GM23248 (cell line): ENCODE measurements around the gene OR5B12. TPM values are rescaled to one million over a fixed set of nuclear protein-coding genes. Genes with fewer than 3 reads are reported as not detected.

Experiments used
- DNase-seq: peaks from one replicate; pipeline ENCODE4 v3.0.0-alpha.2; 2015
- H2AFZ ChIP-seq: fragments of 200-600 bp; sonication (generic); 2 replicates; pipeline ENCODE4 v1.6.1; 2016; ENCODE audit warnings: antibody characterized with exemption
- H3F3A ChIP-seq: fragments of 200-600 bp; sonication (generic); 2 replicates; pipeline ENCODE4 v1.6.1; 2016; ENCODE audit warnings: mild to moderate bottlenecking, antibody characterized with exemption, mixed run types; ENCODE audit not compliant: insufficient read depth
- H3K27ac ChIP-seq: fragments of 200-600 bp; sonication (generic); 2 replicates; pipeline ENCODE4 v1.5.1; 2016; ENCODE audit warnings: mild to moderate bottlenecking
- H3K27me3 ChIP-seq: fragments of 200-600 bp; sonication (generic); replicated peaks from 2 replicates; pipeline ENCODE4 v1.6.1; 2016; ENCODE audit warnings: mild to moderate bottlenecking; ENCODE audit not compliant: insufficient read depth
- H3K36me3 ChIP-seq: fragments of 200-600 bp; sonication (generic); 2 replicates; pipeline ENCODE4 v1.6.1; 2016; ENCODE audit warnings: low read depth, mild to moderate bottlenecking
- H3K4me1 ChIP-seq: fragments of 200-600 bp; sonication (generic); 2 replicates; pipeline ENCODE4 v1.6.1; 2016; ENCODE audit warnings: mild to moderate bottlenecking; ENCODE audit not compliant: insufficient read depth
- H3K4me2 ChIP-seq: fragments of 200-600 bp; sonication (generic); one replicate; pipeline ENCODE4 v1.6.1; 2016; ENCODE audit warnings: mild to moderate bottlenecking; ENCODE audit not compliant: unreplicated experiment
- H3K4me3 ChIP-seq: fragments of 200-600 bp; sonication (generic); 2 replicates; pipeline ENCODE4 v1.5.1; 2016; ENCODE audit warnings: mild to moderate bottlenecking
- H3K79me2 ChIP-seq: fragments of 200-600 bp; sonication (generic); 2 replicates; pipeline ENCODE4 v1.6.1; 2016; ENCODE audit warnings: mild to moderate bottlenecking; ENCODE audit not compliant: insufficient read depth
- H3K9ac ChIP-seq: fragments of 200-600 bp; sonication (generic); 2 replicates; pipeline ENCODE4 v1.6.1; 2016; ENCODE audit warnings: mild to moderate bottlenecking
- H3K9me2 ChIP-seq: fragments of 200-600 bp; sonication (generic); 2 replicates; pipeline ENCODE4 v1.6.1; 2016; ENCODE audit warnings: mixed run types, mild to moderate bottlenecking, moderate library complexity; ENCODE audit not compliant: insufficient read depth
- H3K9me3 ChIP-seq: fragments of 200-600 bp; sonication (generic); one replicate; pipeline ENCODE4 v1.6.1; 2017; ENCODE audit warnings: low read depth
- H4K20me1 ChIP-seq: fragments of 200-600 bp; sonication (generic); 2 replicates; pipeline ENCODE4 v1.6.0; 2016; ENCODE audit not compliant: insufficient read depth
- EZH2 ChIP-seq: fragments of 200-600 bp; sonication (generic); IDR thresholded peaks from 2 replicates; pipeline ENCODE4 v1.6.1; 2018; ENCODE audit warnings: antibody characterized with exemption, mild to moderate bottlenecking; ENCODE audit not compliant: insufficient read depth, poor library complexity, severe bottlenecking
- EZH2phosphoT487 ChIP-seq: fragments of 200-600 bp; sonication (generic); IDR thresholded peaks from 2 replicates; pipeline ENCODE4 v1.6.1; 2018; ENCODE audit warnings: antibody characterized with exemption, moderate library complexity, mild to moderate bottlenecking, low read depth; ENCODE audit not compliant: insufficient read depth
- WGBS, 2 experiments: methylation state at CpG; one replicate each; pipeline ENCODE4 v1.1.6; 2015 to 2017; ENCODE audit warnings: low lambda C conversion rate in 2 of 2, low coverage in 1 of 2; ENCODE audit errors: missing lambda C conversion rate in 2 of 2; 5-methylcytosine and 5-hydroxymethylcytosine counted together
- in situ Hi-C: fragments of 300-500 bp; cut with MboI; formaldehyde crosslinking; loops from 2 replicates; pipeline ENCODE4 v1.15.0; 2020
- polyA plus RNA-seq: library from polyadenylated mRNA; unstranded; fragments of >200 nt; fragmentation: Nextera tagmentation; extraction: Ambion mirVana; gene quantifications from 2 replicates; pipeline ENCODE4 v1.2.1, GENCODE V29; 2016
- total RNA-seq: library from RNA; depleted of rRNA; stranded (reverse); fragments of >200 nt; shearing (Covaris generic); gene quantifications from 2 replicates; pipeline ENCODE4 v1.2.3, GENCODE V29; 2014

OR5B12 gene
- total and polyA plus RNA-seq, 2 experiments from 2014 or later, result not detected

DNA sequence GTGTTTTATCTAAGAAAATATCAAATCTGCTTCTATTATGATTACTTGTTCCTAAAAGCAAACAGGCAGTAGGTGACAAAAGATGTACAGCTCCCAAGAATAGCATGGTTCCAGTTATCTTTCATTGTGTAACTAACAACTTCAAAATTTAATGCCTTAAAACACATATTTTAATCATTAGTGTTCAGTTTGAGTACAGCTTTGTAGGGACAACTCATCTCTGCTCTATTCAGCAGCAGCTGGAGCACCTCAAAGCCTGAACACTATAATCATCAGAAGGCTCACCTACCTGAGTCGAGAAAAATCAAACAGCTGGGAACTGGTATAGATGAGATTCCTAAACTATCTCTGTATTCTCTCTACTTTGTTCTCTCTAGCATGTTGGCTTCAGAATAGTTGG is 24.3 kb upstream of the OR5B12 start:
- no peaks in the 10 kb centered on the region for H3K36me3 ChIP-seq
- H3K27me3 ChIP-seq, result no peaks in the 10 kb centered on the region
- peak overlapping the region; percentile 16 for H3K4me2 ChIP-seq
- H2AFZ ChIP-seq, result no peak overlapping the region
- no peak overlapping the region for H3K27ac ChIP-seq
- no peaks in the 10 kb centered on the region for H3K9me3 ChIP-seq
- TF ChIP-seq EZH2phosphoT487 (no peak), EZH2 (no peak)
- H3K9ac ChIP-seq, result no peak overlapping the region
- DNase-seq, result peak; percentile 46
- peaks cover 10% of the 10 kb centered on the region; the same call in 1 of the 2 replicates for H3F3A ChIP-seq
- no peak overlapping the region for H3K4me3 ChIP-seq
- no peaks in the 10 kb centered on the region for H4K20me1 ChIP-seq
- H3K9me2 ChIP-seq, result no peaks in the 10 kb centered on the region
- in situ Hi-C loops, result no loop called here
- 21 to 33% methylated on average over 1 of the region's 1 CpG for WGBS, 2 experiments
- peaks cover 10% of the 10 kb centered on the region; the same call in 1 of the 2 replicates for H3K4me1 ChIP-seq
- no peaks in the 10 kb centered on the region for H3K79me2 ChIP-seq

DNA sequence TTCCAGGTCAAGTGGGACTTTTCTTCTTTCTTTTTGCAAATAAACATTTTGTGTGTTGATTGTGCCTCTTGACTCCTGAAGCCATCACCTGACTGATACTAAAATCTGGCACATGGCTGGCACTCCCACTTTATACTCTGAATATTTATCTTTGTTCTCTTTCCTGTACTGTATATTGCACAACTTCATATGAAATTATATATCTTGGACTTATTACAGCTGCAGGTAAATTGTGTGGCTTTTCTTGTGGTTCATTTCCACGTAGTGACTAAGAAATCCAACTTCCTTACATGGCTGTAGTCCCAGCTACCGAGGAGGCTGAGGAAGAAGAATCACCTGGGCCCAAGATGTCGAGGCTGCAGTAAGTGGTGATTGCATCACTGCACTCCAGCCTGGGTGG is 23.7 kb upstream of the OR5B12 start:
- Histone ChIP-seq H2AFZ (no peak overlapping the region), H3K36me3 (no peaks in the 10 kb centered on the region), H3K9me2 (no peaks in the 10 kb centered on the region), H3K4me1 (peaks cover 10% of the 10 kb centered on the region; the same call in 1 of the 2 replicates), H4K20me1 (no peaks in the 10 kb centered on the region), H3K9me3 (no peaks in the 10 kb centered on the region), H3K4me2 (peak overlapping the region; percentile 16), H3K27me3 (no peaks in the 10 kb centered on the region), H3K27ac (no peak overlapping the region), H3F3A (peaks cover 10% of the 10 kb centered on the region; the same call in 1 of the 2 replicates), H3K9ac (no peak overlapping the region), H3K4me3 (no peak overlapping the region), H3K79me2 (no peaks in the 10 kb centered on the region)
- TF ChIP-seq EZH2, result no peak
- TF ChIP-seq EZH2phosphoT487, result no peak
- WGBS, 2 experiments, result 14 to 18% methylated on average over 3 of the region's 3 CpGs
- in situ Hi-C loops, result no loop called here
- peak; percentile 3 for DNase-seq

DNA sequence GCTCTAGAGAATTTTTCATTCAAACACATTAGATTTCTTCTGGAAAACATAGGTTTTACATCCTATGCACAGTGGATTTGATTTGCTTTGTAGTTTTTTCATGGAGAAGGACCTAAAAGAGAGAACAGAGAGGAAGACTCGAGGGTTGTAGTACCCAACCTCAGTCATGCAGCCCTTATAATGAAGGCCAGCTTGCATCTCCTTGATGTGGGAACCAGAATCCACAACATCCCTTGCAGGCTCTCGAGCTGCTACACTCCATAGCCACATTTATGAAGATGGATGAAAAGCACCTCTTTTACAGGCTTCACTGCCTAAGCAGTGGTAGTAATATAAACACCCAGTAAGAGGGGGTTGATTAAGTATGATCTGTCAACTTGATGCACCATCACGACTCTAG is 9.5 kb upstream of the OR5B12 start:
- no peaks in the 10 kb centered on the region for H3K4me1 ChIP-seq
- no peak overlapping the region for H3K9ac ChIP-seq
- no peak overlapping the region for H3K4me2 ChIP-seq
- DNase-seq, result no peak
- H3K36me3 ChIP-seq, result no peaks in the 10 kb centered on the region
- H4K20me1 ChIP-seq, result no peaks in the 10 kb centered on the region
- no peak overlapping the region for H3K4me3 ChIP-seq
- no peaks in the 10 kb centered on the region for H3K79me2 ChIP-seq
- TF ChIP-seq EZH2phosphoT487 (no peak), EZH2 (no peak)
- H3K27me3 ChIP-seq, result no peaks in the 10 kb centered on the region
- WGBS, 2 experiments, result 10 to 13% methylated on average over 3 of the region's 3 CpGs
- H2AFZ ChIP-seq, result peak overlapping the region; percentile 6; the same call in 1 of the 2 replicates
- H3F3A ChIP-seq, result no peaks in the 10 kb centered on the region
- in situ Hi-C loops, result no loop called here
- no peaks in the 10 kb centered on the region for H3K9me2 ChIP-seq
- H3K9me3 ChIP-seq, result no peaks in the 10 kb centered on the region
- no peak overlapping the region for H3K27ac ChIP-seq

DNA sequence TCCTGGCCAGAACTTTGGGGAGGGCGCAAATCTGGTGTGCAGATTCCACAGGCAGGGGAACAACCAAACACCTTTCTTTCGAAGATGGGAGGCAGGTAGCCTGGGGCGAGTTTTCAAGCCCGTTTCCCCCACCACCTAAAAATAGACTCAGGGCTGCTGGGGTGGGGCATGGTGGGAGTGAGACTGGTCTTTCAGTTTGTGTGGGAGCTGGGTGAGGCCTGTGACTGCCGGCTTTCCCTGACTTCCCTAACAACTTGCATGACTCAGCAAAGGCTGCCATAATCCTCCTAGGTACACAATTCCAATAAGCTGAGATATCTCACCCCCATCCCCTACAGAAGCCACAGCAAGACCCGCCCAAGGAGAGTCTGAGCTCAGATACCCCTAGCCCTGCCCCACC is 4.3 kb upstream of the OR5B12 start:
- H3K9me2 ChIP-seq, result 0 out of 2 replicates have a peak, but pooled peaks cover 3% of the 10 kb centered on the region
- no peaks in the 10 kb centered on the region for H3F3A ChIP-seq
- no peaks in the 10 kb centered on the region for H3K4me1 ChIP-seq
- no peaks in the 10 kb centered on the region for H3K36me3 ChIP-seq
- H3K27ac ChIP-seq, result no peak overlapping the region
- no peak overlapping the region for H3K4me2 ChIP-seq
- no peak for TF ChIP-seq EZH2
- TF ChIP-seq EZH2phosphoT487, result no peak
- H2AFZ ChIP-seq, result no peak overlapping the region
- no peaks in the 10 kb centered on the region for H3K27me3 ChIP-seq
- no peaks in the 10 kb centered on the region for H3K9me3 ChIP-seq
- H4K20me1 ChIP-seq, result no peaks in the 10 kb centered on the region
- WGBS, 2 experiments, result 39 to 42% methylated on average over 6 of the region's 6 CpGs
- no peak overlapping the region for H3K4me3 ChIP-seq
- no peak overlapping the region for H3K9ac ChIP-seq
- in situ Hi-C loops, result no loop called here
- no peaks in the 10 kb centered on the region for H3K79me2 ChIP-seq
- DNase-seq, result no peak

DNA sequence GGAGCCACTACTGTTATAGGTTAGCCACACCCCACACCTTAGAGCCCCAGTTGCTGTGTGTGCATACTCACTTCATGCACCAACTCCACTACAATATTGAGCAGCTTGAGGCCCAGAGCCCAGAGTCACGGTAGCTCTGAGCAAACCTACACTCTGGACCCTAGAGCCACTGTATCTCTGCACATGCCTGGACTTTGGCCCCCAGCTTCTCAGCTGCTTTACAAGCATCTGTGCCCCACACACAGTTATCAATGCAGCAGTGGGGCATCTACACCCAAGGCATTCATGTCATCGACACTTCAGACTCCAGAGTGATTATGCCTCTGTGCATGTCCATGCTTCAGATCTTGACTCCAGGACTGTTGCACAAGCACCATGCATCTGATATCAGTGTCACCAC is 2.3 kb upstream of the OR5B12 start:
- Histone ChIP-seq H3K9ac (no peak overlapping the region), H3K4me3 (no peak overlapping the region), H3K9me3 (no peaks in the 10 kb centered on the region), H3K4me1 (no peaks in the 10 kb centered on the region), H3K27me3 (no peaks in the 10 kb centered on the region), H3K79me2 (no peaks in the 10 kb centered on the region), H3K9me2 (0 out of 2 replicates have a peak, but pooled peaks cover 3% of the 10 kb centered on the region), H3K27ac (no peak overlapping the region), H3F3A (no peaks in the 10 kb centered on the region), H2AFZ (no peak overlapping the region), H3K36me3 (no peaks in the 10 kb centered on the region), H4K20me1 (no peaks in the 10 kb centered on the region), H3K4me2 (no peak overlapping the region)
- DNase-seq, result no peak
- TF ChIP-seq EZH2phosphoT487, result no peak
- TF ChIP-seq EZH2, result no peak
- in situ Hi-C loops, result no loop called here
- WGBS, 2 experiments, result 51 to 52% methylated on average over 2 of the region's 2 CpGs
